AG09309 (cell line): ENCODE measurements around the gene CEBPA.
"Not testable (repeated sequence)": the region's sequence is repeated elsewhere in the genome, so short reads cannot be mapped to it uniquely, and the experiment has no call there.

Experiments used
- DNase-seq: peaks from one replicate; pipeline ENCODE4 v3.0.0-alpha.2; 2010; ENCODE audit warnings: low read depth
- H3K4me3 ChIP-seq: 2 replicates; pipeline ENCODE4 v1.5.1; 2011; ENCODE audit warnings: mild to moderate bottlenecking, low read depth, low read length, moderate library complexity; ENCODE audit not compliant: control insufficient read depth
- TF ChIP-seq, protein P1 (sequence below): IDR thresholded peaks from 2 replicates; pipeline ENCODE4 v1.5.1; 2011; ENCODE audit warnings: mild to moderate bottlenecking, low read depth, low read length, inconsistent platforms; ENCODE audit not compliant: insufficient read depth, control insufficient read depth; ENCODE audit errors: missing control alignments

The CEBPA gene

DNA sequence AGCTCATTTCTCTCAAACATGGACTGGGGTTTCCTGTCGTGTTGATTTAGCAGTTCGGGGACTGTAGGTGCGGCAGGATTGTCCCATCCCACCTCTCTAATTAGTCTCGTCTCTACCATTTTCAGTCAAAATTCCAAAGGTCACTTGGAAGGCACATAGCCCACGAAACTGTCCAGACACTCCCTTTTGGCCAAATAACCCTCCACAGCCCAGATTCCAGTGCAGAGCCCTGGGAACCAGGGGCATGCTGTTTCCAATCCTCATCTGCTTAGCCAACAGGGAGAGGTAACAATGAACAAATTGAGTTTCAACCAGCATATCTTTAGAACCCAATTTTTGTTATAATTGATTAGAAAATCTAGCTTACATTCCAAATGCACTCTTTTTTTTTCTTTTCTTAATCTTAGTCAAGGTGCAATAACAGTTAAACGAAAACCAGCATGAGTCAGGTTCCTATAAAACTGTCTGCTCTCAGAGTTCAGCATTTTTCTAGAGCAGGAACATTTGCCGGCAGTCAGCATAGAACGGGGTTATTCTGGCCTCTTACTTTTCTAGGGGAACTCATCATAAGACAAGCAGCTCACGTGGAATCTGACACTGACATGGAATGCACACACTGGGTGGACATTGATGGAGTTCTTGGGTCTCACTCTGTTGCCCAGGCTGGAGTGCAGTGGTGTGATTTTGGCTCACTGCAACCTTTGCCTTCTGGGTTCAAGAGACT lies 14.4 kb upstream of the CEBPA start:
- no peak for DNase-seq

DNA sequence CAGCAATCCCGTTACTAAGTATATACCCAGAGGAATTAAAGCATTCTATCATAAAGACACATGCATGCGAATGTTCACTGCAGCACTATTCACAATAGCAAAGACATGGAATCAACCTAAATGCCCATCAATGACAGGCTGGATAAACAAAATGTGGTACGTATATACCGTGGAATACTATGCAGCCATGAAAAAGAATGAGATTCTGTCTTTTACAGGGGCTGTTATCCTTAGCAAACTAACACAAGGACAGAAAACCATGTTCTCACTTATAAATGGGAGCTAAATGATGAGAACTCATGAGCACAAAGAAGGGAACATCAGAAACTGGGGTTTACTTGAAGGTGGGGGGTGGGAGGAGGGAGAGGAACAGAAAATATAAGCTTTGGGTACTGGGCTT lies 10.5 kb upstream of the CEBPA start:
- not testable (repeated sequence) for DNase-seq, H3K4me3 ChIP-seq

More for the DNA sequence above, 14.4 kb upstream of the CEBPA start:
- H3K4me3 ChIP-seq: no peak overlapping the region
- TF ChIP-seq, protein P1, sequence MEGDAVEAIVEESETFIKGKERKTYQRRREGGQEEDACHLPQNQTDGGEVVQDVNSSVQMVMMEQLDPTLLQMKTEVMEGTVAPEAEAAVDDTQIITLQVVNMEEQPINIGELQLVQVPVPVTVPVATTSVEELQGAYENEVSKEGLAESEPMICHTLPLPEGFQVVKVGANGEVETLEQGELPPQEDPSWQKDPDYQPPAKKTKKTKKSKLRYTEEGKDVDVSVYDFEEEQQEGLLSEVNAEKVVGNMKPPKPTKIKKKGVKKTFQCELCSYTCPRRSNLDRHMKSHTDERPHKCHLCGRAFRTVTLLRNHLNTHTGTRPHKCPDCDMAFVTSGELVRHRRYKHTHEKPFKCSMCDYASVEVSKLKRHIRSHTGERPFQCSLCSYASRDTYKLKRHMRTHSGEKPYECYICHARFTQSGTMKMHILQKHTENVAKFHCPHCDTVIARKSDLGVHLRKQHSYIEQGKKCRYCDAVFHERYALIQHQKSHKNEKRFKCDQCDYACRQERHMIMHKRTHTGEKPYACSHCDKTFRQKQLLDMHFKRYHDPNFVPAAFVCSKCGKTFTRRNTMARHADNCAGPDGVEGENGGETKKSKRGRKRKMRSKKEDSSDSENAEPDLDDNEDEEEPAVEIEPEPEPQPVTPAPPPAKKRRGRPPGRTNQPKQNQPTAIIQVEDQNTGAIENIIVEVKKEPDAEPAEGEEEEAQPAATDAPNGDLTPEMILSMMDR: no peak

DNA sequence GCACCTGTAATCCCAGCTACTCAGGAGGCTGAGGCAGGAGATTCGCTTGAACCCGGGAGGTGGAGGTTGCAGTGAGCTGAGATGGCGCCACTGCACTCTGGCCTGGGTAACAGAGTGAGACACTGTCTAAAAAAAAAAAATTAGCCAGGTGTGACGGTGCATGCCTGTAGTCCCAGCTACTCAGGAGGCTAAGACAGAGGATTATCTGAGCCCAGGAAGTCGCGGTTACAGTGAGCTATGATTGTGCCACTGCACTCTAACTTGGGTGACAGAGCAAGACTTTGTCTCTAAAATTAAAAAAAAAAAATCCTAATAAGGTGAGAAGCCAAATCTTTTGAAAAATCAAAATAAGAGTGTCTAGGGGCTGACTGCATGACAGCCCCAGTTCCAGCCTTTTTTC lies 9.7 kb upstream of the CEBPA start:
- no peak overlapping the region for H3K4me3 ChIP-seq
- no peak for DNase-seq
- TF ChIP-seq, protein P1: no peak

DNA sequence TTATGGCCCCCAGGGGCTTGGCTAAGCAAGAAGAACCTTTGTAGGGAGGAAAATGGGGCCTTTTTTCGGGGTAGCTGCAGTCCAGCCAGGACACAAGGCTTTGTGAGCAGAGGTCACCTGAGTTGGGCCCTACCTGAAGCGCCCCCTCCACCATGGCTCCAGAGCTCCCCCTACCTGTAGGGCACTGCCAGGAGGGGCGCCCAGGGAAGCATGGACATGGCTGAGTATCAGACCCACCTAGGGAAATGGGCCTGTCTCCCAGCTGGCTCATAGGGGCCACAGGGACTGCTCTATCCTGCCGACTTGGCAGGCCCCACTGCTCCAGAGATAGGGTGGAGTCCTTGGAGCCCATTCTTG lies 9.0 kb upstream of the CEBPA start:
- no peak for DNase-seq
- H3K4me3 ChIP-seq: no peak overlapping the region
- TF ChIP-seq, protein P1: peak; percentile 2

DNA sequence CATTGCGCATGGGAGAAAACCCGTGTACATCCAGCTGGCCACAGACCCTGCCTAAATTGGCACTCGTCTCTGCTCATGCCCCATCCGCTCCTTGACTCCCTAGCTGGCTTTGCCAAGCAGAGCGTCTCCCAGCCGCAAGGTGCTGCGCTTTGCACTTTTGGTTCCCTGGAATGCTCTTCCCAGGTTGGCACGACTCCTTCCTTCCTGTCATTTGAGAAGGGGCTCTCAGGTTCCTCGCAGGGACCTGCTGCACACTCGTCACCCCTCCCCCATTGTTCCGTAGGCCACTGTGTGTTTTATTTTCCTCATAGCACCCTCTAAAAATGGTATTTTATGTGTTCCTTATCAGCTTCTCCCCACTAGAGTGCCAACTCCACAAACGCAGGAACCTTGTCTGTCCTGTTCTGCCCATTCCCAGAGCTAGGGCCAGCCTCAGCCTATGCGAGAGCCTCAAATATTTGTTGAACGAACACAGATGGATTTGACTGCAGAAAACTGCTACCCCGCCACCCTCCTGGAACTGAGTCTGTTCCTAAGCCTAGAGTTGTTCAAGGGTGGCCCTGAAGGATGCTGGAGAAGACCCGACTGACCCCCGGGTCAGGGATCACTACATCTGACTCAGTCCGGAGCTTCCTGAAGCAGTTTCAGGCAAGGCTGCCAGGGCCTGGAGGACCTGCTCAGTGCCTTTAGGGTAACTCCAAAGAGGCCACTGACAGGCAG lies 8.4 kb upstream of the CEBPA start:
- TF ChIP-seq, protein P1: no peak
- H3K4me3 ChIP-seq: no peak overlapping the region
- DNase-seq: no peak

DNA sequence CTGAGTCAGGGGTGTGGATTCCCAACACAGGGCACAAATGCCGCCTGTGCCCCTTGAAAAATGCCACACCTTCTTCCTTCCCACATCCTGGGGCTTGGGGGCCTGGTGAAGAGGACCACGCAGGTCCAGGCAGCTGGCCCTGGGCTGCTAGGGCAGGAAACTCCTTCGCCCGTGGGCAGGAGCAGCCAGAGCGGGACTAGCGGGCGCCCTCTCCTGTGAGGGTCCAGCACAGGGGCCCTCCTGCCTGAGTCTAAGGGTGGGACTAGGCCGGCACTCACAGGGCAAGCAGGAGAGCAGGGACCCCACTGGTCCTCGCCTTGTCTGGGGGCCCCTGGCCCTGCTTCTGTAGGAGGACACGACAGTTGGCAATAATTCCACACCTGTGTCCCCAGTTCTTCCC lies 7.5 kb upstream of the CEBPA start:
- DNase-seq: no peak
- no peak overlapping the region for H3K4me3 ChIP-seq
- TF ChIP-seq, protein P1: no peak

DNA sequence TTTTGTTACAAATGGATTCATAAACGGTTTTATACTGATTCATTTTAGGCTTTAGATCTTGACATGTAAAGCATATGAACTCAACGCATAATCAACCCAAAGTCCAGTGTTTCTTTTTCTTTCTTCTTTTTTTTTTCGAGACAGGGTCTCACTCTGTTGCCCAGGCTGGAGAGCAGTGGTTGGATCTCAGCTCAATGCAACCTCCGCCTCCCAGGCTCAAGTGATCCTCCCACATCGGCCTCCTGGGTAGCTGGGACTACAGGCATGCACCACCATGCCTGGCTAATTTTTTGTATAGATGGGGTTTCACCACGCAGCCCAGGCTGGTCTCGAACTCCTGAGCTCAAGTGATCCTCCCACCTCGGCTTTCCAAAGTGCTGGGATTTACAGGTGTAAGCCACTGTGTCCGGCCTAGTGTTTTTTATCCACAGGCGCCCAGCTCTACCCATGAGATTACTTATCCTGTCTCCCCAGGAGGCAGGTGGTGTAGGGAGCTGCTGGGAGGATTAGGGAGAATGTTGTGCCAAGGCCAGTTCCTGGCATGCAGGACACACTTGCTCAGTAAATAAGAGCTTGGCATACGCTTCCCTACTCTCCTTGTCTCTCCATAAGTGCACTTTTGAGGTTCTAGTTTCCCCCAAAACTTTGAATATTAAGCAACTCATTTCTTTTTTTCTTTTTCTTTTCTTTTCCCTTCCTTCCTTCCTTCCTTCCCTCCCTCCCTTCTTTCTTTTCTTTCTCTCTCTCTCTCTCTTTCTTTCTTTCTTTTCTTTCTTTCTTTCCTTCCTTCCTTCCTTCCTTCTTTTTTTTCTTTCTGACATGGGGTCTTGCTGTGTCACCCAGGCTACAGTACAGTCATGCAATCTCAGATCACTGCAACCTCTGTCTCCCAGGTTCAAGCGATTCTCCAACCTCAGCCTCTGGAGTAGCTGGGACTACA lies 4.8 kb upstream of the CEBPA start:
- DNase-seq: no peak
- H3K4me3 ChIP-seq: no peak overlapping the region
- TF ChIP-seq, protein P1: no peak
